Caco-2 (cell line): ENCODE results near the gene PDE9A. TPM values are rescaled to one million over a fixed set of nuclear protein-coding genes. Genes with fewer than 3 reads are reported as not detected.

ENCODE experiments used
- BruUV-seq: library from RNA; stranded (reverse); fragments of 400-500 nt; replicated peaks from 2 replicates; lab custom pipeline; 2021; lab: Mats Ljungman, UMichigan
- CTCF ChIA-PET: fragments of 300-600 bp; sonication (Branson Sonifier 250); formaldehyde crosslinking; loops from one replicate; lab custom pipeline; 2022; ENCODE audit warnings: antibody characterized with exemption; lab: Charles Lee
- POLR2A ChIA-PET: fragments of 300-600 bp; sonication (Branson Sonifier 250); formaldehyde crosslinking; loops from one replicate; lab custom pipeline; 2022; ENCODE audit warnings: antibody characterized with exemption; lab: Charles Lee
- DNase-seq, 2 experiments: peaks; one replicate each; pipeline versions ENCODE4 v3.0.0 to v3.0.0-alpha.2; 2020 to 2022
- H3K27me3 ChIP-seq: replicated peaks from 2 replicates; pipeline ENCODE4 v1.6.0; 2011; ENCODE audit warnings: low read length; ENCODE audit not compliant: control insufficient read depth, insufficient read depth
- H3K36me3 ChIP-seq: 2 replicates; pipeline ENCODE4 v1.5.1; 2011; ENCODE audit warnings: low read length; ENCODE audit not compliant: control insufficient read depth, insufficient read depth
- H3K4me1 ChIP-seq: fragments of 250-450 bp; sonication (Bioruptor Pico); 2 replicates; pipeline ENCODE4 v1.5.1; 2020; ENCODE audit warnings: mild to moderate bottlenecking
- H3K4me3 ChIP-seq: 2 replicates; pipeline ENCODE4 v1.5.1; 2011; ENCODE audit warnings: low read depth, mild to moderate bottlenecking, control low read depth, low read length
- H3K9me3 ChIP-seq: fragments of 250-450 bp; sonication (Bioruptor Pico); 2 replicates; pipeline ENCODE4 v1.5.1; 2020; ENCODE audit warnings: mild to moderate bottlenecking, moderate library complexity
- H3K27ac Mint-ChIP-seq: one replicate; pipeline ENCODE4 v1.8.0; 2022; ENCODE audit warnings: mixed read lengths; ENCODE audit not compliant: unreplicated experiment
- H3K27me3 Mint-ChIP-seq: one replicate; pipeline ENCODE4 v1.8.0; 2022; ENCODE audit warnings: mixed read lengths; ENCODE audit not compliant: insufficient read depth, unreplicated experiment
- H3K36me3 Mint-ChIP-seq: one replicate; pipeline ENCODE4 v1.8.0; 2022; ENCODE audit warnings: mild to moderate bottlenecking, mixed read lengths; ENCODE audit not compliant: insufficient read depth, unreplicated experiment
- H3K4me1 Mint-ChIP-seq: one replicate; pipeline ENCODE4 v1.8.0; 2022; ENCODE audit warnings: low read depth, mixed read lengths; ENCODE audit not compliant: unreplicated experiment
- H3K4me3 Mint-ChIP-seq: one replicate; pipeline ENCODE4 v1.8.0; 2022; ENCODE audit warnings: mild to moderate bottlenecking, moderate library complexity, mixed read lengths; ENCODE audit not compliant: unreplicated experiment
- H3K9me3 Mint-ChIP-seq: one replicate; pipeline ENCODE4 v1.8.0; 2022; ENCODE audit warnings: mixed read lengths; ENCODE audit not compliant: unreplicated experiment
- intact Hi-C: fragments of 100-400 bp; cut with micrococcal nuclease; formaldehyde crosslinking; loops from one replicate; pipeline ENCODE4 v1.10.0; 2022; ENCODE audit not compliant: unreplicated experiment
- total RNA-seq: library from RNA; stranded (reverse); gene quantifications from 2 replicates; pipeline ENCODE4 v1.2.3, GENCODE V29; 2022
- TF ChIP-seq, protein P1 (sequence below), 2 experiments: fragments of 200-600 bp in 1 of 2; IDR thresholded peaks; 1 replicate in 1 of 2; 2 replicates in 1 of 2; pipeline versions ENCODE4 v1.5.1 to v1.8.0; 2011 to 2022; ENCODE audit warnings: antibody characterized with exemption in 1 of 2, control low read depth in 1 of 2, inconsistent platforms in 1 of 2, low read depth in 1 of 2, low read length in 1 of 2, mild to moderate bottlenecking in 1 of 2, moderate library complexity in 1 of 2; ENCODE audit not compliant: insufficient read depth in 1 of 2, severe bottlenecking in 1 of 2, unreplicated experiment in 1 of 2

The PDE9A gene
- total RNA-seq, 1 experiment from 2014 or later, result 9.7 TPM

GRCh38 chr21:42757422-42757821 is 104.0 kb downstream of the PDE9A start:
- no TSS peak for BruUV-seq

DNA sequence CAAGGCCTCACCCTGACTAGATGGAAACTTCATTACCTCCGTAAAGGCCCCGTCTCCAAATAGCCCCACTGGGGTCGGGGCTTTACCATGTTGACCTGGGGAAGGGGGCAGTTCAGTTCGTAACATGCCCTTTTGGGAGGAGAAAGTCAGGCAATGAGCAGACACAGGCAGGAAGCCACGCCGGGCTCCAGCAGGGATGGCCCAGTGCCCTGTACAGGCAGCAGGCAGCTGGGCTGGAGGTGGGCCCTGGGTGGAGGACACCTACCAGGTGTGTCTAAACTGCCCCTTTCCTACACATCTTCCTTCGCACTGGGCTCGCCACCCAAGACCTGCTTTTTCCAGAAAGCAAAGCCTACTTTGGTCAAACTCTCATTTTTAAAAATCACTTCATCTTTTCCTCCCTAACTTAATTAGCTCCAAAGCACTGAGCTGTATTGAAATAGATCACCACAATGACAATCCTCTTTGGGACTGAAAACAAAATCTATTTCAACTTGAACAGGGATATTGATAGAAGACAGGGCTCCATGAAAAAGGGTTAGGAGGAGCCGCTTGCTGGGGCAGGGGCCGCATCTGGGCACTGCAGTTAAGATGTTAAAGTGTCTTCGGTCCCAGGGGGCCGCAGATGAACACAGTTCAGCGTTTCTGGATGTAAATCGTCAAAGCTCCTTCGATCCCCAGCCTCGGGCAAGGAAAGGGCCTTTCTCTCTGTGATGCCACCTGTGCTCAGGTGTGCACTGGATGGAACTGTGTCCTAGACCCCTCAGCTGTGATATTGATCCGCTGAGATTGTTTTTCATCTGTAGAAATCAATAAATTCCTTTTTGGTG is 104.6 kb downstream of the PDE9A start:
- H3K9me3 ChIP-seq, result no peaks in the 10 kb centered on the region
- ChIA-PET POLR2A (no interaction called here), CTCF (no interaction called here)
- BruUV-seq, result no TSS peak
- intact Hi-C loops, result no loop called here
- no peaks in the 10 kb centered on the region for H3K27me3 ChIP-seq
- no peaks in the 10 kb centered on the region for H3K9me3 Mint-ChIP-seq
- peaks cover 9% of the 10 kb centered on the region for H3K4me1 Mint-ChIP-seq
- H3K4me1 ChIP-seq, result peaks cover 18% of the 10 kb centered on the region
- no peaks in the 10 kb centered on the region for H3K36me3 Mint-ChIP-seq
- no peaks in the 10 kb centered on the region for H3K36me3 ChIP-seq
- no peak overlapping the region for H3K27ac Mint-ChIP-seq
- no peak overlapping the region for H3K4me3 ChIP-seq
- no peak for DNase-seq
- no peak overlapping the region for H3K4me3 Mint-ChIP-seq
- no peaks in the 10 kb centered on the region for H3K27me3 Mint-ChIP-seq
- TF ChIP-seq, protein P1, sequence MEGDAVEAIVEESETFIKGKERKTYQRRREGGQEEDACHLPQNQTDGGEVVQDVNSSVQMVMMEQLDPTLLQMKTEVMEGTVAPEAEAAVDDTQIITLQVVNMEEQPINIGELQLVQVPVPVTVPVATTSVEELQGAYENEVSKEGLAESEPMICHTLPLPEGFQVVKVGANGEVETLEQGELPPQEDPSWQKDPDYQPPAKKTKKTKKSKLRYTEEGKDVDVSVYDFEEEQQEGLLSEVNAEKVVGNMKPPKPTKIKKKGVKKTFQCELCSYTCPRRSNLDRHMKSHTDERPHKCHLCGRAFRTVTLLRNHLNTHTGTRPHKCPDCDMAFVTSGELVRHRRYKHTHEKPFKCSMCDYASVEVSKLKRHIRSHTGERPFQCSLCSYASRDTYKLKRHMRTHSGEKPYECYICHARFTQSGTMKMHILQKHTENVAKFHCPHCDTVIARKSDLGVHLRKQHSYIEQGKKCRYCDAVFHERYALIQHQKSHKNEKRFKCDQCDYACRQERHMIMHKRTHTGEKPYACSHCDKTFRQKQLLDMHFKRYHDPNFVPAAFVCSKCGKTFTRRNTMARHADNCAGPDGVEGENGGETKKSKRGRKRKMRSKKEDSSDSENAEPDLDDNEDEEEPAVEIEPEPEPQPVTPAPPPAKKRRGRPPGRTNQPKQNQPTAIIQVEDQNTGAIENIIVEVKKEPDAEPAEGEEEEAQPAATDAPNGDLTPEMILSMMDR (IDR thresholded peaks at IDR 0.05; ENCODE audit: insufficient read depth in 1 of 2, low read depth in 1 of 2, low read length in 1 of 2, severe bottlenecking in 1 of 2, unreplicated experiment in 1 of 2), result no peak

More at GRCh38 chr21:42757422-42757821, 104.0 kb downstream of the PDE9A start:
- H3K9me3 Mint-ChIP-seq, result no peaks in the 10 kb centered on the region
- DNase-seq, result no peak
- intact Hi-C loops, result no loop called here
- no peak overlapping the region for H3K4me3 Mint-ChIP-seq
- no peak overlapping the region for H3K4me3 ChIP-seq
- no peak overlapping the region for H3K27ac Mint-ChIP-seq
- H3K27me3 ChIP-seq, result no peaks in the 10 kb centered on the region
- POLR2A ChIA-PET, result no interaction called here
- CTCF ChIA-PET, result no interaction called here
- H3K4me1 Mint-ChIP-seq, result peaks cover 8% of the 10 kb centered on the region
- no peaks in the 10 kb centered on the region for H3K27me3 Mint-ChIP-seq
- no peaks in the 10 kb centered on the region for H3K36me3 Mint-ChIP-seq
- H3K36me3 ChIP-seq, result no peaks in the 10 kb centered on the region
- TF ChIP-seq, protein P1 (IDR thresholded peaks at IDR 0.05; ENCODE audit: insufficient read depth in 1 of 2, low read depth in 1 of 2, low read length in 1 of 2, severe bottlenecking in 1 of 2, unreplicated experiment in 1 of 2), result no peak
- no peaks in the 10 kb centered on the region for H3K9me3 ChIP-seq
- peaks cover 18% of the 10 kb centered on the region for H3K4me1 ChIP-seq

DNA sequence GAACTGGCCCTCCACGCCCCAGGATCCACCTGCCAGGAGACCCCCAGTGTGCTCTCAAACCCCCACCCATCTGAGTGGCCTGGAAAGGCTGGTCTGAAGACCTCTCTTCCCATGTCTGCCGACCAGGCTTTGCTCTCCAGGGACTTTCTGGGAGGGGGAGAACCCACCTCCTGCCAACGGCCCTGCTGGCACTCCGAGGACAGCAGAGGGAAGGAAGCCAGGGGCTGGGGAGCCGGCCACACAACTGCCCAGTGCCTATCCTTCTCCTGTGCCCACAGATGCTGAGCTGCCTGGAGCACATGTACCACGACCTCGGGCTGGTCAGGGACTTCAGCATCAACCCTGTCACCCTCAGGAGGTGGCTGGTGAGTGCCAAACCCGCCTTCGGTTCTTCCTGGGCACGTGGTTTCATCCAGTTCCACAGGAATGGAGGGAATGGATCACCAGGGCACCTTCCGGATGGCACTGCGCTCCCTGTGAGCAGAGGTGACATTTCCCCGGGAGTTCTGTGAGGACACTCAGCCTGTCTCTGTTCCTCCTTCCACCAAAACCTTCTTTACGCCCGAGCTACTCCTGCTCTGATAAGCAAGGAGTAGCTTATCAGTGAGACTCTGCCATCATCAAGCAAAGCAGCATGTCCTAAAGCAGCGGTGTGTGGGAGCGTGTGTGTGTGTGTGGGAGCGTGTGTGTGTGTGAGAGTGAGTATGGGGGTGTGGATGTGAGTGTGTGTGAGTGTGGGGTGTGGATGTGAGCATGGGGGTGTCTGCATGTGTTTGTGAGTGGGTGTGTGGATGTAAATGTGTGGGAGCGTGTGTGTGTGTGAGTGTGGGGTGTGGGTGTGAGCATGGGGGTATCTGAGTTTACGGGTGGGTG is 105.5 kb downstream of the PDE9A start:
- no peaks in the 10 kb centered on the region for H3K27me3 ChIP-seq
- Mint-ChIP-seq H3K4me3 (no peak overlapping the region), H3K9me3 (no peaks in the 10 kb centered on the region), H3K36me3 (no peaks in the 10 kb centered on the region), H3K27ac (no peak overlapping the region), H3K27me3 (no peaks in the 10 kb centered on the region), H3K4me1 (peaks cover 18% of the 10 kb centered on the region)
- BruUV-seq, result no TSS peak
- no peaks in the 10 kb centered on the region for H3K9me3 ChIP-seq
- ChIA-PET CTCF (no interaction called here), POLR2A (no interaction called here)
- DNase-seq, result no peak
- H3K36me3 ChIP-seq, result no peaks in the 10 kb centered on the region
- peaks cover 24% of the 10 kb centered on the region for H3K4me1 ChIP-seq
- intact Hi-C loops, result no loop called here
- TF ChIP-seq, protein P1 (IDR thresholded peaks at IDR 0.05; ENCODE audit: insufficient read depth in 1 of 2, low read depth in 1 of 2, low read length in 1 of 2, severe bottlenecking in 1 of 2, unreplicated experiment in 1 of 2), result no peak
- H3K4me3 ChIP-seq, result no peak overlapping the region
